Skeletal muscle cell (primary cell): ENCODE measurements around the gene CEBPA.
"Not testable (repeated sequence)": the region's sequence is repeated elsewhere in the genome, so short reads cannot be mapped to it uniquely, and the experiment has no call there.

Experiments used
- DNase-seq: peaks from one replicate; pipeline ENCODE4 v3.0.0-alpha.2; 2010; ENCODE audit warnings: low read depth
- H3K4me3 ChIP-seq: 2 replicates; pipeline ENCODE4 v1.5.1; 2011; ENCODE audit warnings: low read depth, mild to moderate bottlenecking, control low read depth, low read length, moderate library complexity

CEBPA gene

DNA sequence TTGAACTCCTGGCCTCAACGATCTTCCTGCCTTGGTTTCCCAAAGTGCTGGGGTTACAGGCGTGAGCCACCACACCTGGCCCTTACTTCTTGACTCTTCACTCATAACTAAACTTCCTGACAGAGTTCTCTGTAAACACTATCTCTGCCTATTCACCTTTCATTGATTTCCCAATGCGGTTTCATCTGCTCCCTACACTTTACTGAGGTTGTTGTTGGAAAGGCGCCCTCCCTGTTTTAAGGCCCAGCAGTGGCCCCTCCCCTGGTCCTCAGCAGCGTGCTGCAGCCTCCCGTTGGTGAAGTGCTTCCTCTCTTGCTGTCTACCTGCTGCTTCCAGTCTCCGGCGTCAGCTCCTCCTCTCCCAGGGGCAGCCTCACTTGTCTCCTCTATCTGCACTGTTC, 26.7 kb upstream of the CEBPA start:
- DNase-seq, result no peak
- H3K4me3 ChIP-seq, result no peak overlapping the region

DNA sequence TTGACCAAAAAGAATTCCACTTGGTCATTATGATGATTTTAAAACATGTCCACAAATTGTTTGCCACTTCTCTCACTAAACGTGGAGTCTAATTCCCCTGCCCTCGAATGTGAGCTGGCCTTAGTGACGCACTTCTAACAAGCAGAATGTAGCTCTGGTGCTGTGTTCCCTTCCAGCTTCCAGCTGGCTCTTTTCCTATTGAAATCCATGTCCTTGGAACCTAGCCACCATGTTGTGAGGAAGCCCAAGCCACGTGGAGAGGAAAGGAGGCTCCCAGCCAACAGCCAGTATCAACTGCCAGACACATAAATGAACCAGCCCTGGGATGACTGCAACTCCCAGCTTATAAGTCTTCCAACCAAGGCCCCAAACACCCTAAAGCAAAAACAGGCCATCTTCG, 23.6 kb upstream of the CEBPA start:
- no peak for DNase-seq

GRCh38 chr19:33324628-33325027, 22.3 kb upstream of the CEBPA start:
- H3K4me3 ChIP-seq, result no peak overlapping the region
- DNase-seq, result no peak

More for the DNA sequence above, 23.6 kb upstream of the CEBPA start:
- no peak overlapping the region for H3K4me3 ChIP-seq

DNA sequence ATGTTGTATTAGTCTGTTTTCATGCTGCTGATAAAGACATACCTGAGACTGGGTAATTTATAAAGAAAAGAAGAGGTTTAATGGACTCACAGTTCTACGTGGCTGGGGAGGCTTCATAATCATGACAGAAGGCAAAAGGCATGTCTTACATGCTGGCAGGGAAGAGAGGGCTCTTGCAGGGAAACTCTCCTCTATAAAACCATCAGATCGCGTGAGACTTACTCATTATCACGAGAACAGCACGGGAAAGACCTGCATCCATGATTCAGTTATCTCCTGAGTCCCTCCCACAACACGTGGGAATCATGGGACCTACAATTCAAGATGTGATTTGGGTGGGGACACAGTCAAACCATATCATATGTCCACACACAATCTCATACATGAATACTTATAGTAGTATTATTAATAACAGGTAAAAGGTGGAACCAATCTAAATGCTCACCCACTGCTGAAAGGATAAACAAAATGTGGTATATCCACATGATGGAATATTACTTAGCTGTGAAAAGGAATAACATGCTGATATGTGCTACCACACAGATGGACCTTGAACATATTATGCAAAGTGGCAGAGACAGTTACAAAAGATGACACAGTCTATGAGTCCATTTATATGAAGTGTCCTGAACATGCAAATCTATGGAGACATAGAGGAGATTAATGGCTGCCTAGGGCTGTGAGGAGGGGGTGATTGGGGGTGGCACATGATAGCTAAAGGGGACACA, 20.9 kb upstream of the CEBPA start:
- no peak for DNase-seq
- no peak overlapping the region for H3K4me3 ChIP-seq

GRCh38 chr19:33320636-33321035, 18.3 kb upstream of the CEBPA start:
- no peak for DNase-seq
- H3K4me3 ChIP-seq, result no peak overlapping the region

GRCh38 chr19:33317991-33318390, 15.7 kb upstream of the CEBPA start:
- DNase-seq, H3K4me3 ChIP-seq: not testable (repeated sequence)

DNA sequence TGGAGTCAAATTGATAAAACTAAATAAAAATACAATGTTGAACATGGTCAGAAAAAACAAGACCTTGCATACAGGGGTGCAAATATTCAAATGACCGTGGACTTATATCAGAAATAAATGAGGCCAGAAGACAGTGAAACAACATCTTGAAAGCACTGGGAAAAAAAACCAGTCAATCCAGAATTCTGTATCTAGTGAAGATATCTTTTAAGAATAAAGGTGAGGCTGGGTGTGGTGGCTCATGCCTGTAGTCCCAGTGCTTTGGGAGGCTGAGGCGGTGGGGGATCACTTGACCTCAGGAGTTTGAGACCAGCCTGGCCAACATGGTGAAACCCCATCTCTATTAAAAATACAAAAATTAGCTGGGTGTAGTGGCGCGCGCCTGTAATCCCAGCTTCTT, 15.2 kb upstream of the CEBPA start:
- DNase-seq, result no peak
- no peak overlapping the region for H3K4me3 ChIP-seq

- no peak overlapping the region for H3K4me3 ChIP-seq
- no peak for DNase-seq
Observed at GRCh38 chr19:33316541-33317264, 14.4 kb upstream of the CEBPA start.

GRCh38 chr19:33312808-33313207, 10.5 kb upstream of the CEBPA start:
- not testable (repeated sequence) for H3K4me3 ChIP-seq, DNase-seq

GRCh38 chr19:33312065-33312464, 9.7 kb upstream of the CEBPA start:
- no peak for DNase-seq
- no peak overlapping the region for H3K4me3 ChIP-seq

DNA sequence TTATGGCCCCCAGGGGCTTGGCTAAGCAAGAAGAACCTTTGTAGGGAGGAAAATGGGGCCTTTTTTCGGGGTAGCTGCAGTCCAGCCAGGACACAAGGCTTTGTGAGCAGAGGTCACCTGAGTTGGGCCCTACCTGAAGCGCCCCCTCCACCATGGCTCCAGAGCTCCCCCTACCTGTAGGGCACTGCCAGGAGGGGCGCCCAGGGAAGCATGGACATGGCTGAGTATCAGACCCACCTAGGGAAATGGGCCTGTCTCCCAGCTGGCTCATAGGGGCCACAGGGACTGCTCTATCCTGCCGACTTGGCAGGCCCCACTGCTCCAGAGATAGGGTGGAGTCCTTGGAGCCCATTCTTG, 9.0 kb upstream of the CEBPA start:
- DNase-seq, result no peak
- no peak overlapping the region for H3K4me3 ChIP-seq

- no peak overlapping the region for H3K4me3 ChIP-seq
- no peak for DNase-seq
Observed at GRCh38 chr19:33310606-33311325, 8.4 kb upstream of the CEBPA start.

DNA sequence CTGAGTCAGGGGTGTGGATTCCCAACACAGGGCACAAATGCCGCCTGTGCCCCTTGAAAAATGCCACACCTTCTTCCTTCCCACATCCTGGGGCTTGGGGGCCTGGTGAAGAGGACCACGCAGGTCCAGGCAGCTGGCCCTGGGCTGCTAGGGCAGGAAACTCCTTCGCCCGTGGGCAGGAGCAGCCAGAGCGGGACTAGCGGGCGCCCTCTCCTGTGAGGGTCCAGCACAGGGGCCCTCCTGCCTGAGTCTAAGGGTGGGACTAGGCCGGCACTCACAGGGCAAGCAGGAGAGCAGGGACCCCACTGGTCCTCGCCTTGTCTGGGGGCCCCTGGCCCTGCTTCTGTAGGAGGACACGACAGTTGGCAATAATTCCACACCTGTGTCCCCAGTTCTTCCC, 7.5 kb upstream of the CEBPA start:
- no peak for DNase-seq

DNA sequence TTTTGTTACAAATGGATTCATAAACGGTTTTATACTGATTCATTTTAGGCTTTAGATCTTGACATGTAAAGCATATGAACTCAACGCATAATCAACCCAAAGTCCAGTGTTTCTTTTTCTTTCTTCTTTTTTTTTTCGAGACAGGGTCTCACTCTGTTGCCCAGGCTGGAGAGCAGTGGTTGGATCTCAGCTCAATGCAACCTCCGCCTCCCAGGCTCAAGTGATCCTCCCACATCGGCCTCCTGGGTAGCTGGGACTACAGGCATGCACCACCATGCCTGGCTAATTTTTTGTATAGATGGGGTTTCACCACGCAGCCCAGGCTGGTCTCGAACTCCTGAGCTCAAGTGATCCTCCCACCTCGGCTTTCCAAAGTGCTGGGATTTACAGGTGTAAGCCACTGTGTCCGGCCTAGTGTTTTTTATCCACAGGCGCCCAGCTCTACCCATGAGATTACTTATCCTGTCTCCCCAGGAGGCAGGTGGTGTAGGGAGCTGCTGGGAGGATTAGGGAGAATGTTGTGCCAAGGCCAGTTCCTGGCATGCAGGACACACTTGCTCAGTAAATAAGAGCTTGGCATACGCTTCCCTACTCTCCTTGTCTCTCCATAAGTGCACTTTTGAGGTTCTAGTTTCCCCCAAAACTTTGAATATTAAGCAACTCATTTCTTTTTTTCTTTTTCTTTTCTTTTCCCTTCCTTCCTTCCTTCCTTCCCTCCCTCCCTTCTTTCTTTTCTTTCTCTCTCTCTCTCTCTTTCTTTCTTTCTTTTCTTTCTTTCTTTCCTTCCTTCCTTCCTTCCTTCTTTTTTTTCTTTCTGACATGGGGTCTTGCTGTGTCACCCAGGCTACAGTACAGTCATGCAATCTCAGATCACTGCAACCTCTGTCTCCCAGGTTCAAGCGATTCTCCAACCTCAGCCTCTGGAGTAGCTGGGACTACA, 4.8 kb upstream of the CEBPA start:
- H3K4me3 ChIP-seq, result no peak overlapping the region
- DNase-seq, result no peak

More for the DNA sequence above, 7.5 kb upstream of the CEBPA start:
- H3K4me3 ChIP-seq, result no peak overlapping the region

- no peak for DNase-seq
Observed at GRCh38 chr19:33306191-33306590, 3.9 kb upstream of the CEBPA start.

GRCh38 chr19:33304760-33305647, 2.7 kb upstream of the CEBPA start:
- DNase-seq, result no peak
- H3K4me3 ChIP-seq, result no peak overlapping the region

More at GRCh38 chr19:33306191-33306590, 3.9 kb upstream of the CEBPA start:
- H3K4me3 ChIP-seq, result no peak overlapping the region

DNA sequence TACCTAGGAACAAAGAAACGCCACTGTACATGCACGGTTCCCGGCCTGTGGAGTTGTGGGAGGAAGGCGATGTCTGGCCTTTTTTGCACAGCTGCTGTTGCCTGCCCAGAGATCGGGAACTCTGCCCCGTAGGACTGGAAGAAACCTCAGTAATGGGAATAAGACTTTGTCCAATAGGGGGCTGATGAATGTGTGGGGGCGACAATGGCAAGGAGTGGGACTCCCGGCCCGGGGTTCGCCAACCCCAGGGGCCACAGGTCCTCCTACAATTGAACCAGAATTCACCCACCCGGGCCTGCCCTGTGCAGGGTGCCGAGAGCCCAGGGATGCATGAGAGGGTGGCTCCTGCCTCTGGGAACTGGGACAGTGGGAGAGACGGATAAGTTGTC, 2.0 kb upstream of the CEBPA start:
- DNase-seq, result no peak
- H3K4me3 ChIP-seq, result no peak overlapping the region

- H3K4me3 ChIP-seq, result peak overlapping the region; percentile 67
Observed at GRCh38 chr19:33303791-33304345, 1.5 kb upstream of the CEBPA start.

More at GRCh38 chr19:33303791-33304345, 1.5 kb upstream of the CEBPA start:
- DNase-seq, result no peak
